Muscle layer of duodenum (tissue), 2 donors: ENCODE measurements around the gene CCDC97.

Experiments used
- H3K27ac ChIP-seq: one replicate; pipeline ENCODE4 v1.7.0; 2013; ENCODE audit warnings: mild to moderate bottlenecking, low read length
- H3K27me3 ChIP-seq: one replicate; pipeline ENCODE4 v1.7.0; 2013; ENCODE audit warnings: low read depth, mild to moderate bottlenecking, control low read depth, low read length
- H3K36me3 ChIP-seq, 2 donors: one replicate each; pipeline ENCODE4 v1.7.0; 2013; ENCODE audit warnings: low read length in 2 of 2, control low read depth in 1 of 2, mild to moderate bottlenecking in 1 of 2; ENCODE audit not compliant: insufficient read depth in 2 of 2, control insufficient read depth in 1 of 2
- H3K4me1 ChIP-seq, 2 donors: one replicate each; pipeline ENCODE4 v1.7.0; 2013; ENCODE audit warnings: low read length in 2 of 2, mild to moderate bottlenecking in 2 of 2, control low read depth in 1 of 2, moderate library complexity in 1 of 2; ENCODE audit not compliant: insufficient read depth in 2 of 2, control insufficient read depth in 1 of 2
- H3K4me3 ChIP-seq, 2 donors: one replicate each; pipeline ENCODE4 v1.7.0; 2013; ENCODE audit warnings: low read length in 2 of 2, low read depth in 1 of 2, mild to moderate bottlenecking in 1 of 2
- H3K9me3 ChIP-seq, 2 donors: one replicate each; pipeline ENCODE4 v1.7.0; 2013; ENCODE audit warnings: low read length in 2 of 2, control low read depth in 1 of 2, mild to moderate bottlenecking in 1 of 2; ENCODE audit not compliant: control insufficient read depth in 1 of 2
- donor health status: healthy.

The CCDC97 gene

GRCh38 chr19:41310033-41310831 lies at the start of gene CCDC97:
Gene CCDC97 (plus strand): TSS chr19:41310172. CDS start chr19:41310311, 139 bp downstream.
- H3K4me3 ChIP-seq, result peak within 1 kb of the TSS; percentile 87 to 99
- H3K27ac ChIP-seq, result peak within 1 kb of the TSS; percentile 98
- peaks cover 27 to 44% of the 10 kb centered on the region in 2 donors for H3K36me3 ChIP-seq
- no peaks in the 10 kb centered on the region for H3K27me3 ChIP-seq
- H3K4me1 ChIP-seq, result peaks cover 19 to 52% of the 10 kb centered on the region in 2 donors
- no peaks in the 10 kb centered on the region for H3K9me3 ChIP-seq

- Histone ChIP-seq H3K27me3 (no peaks in the 10 kb centered on the region), H3K4me1 (peaks cover 4 to 18% of the 10 kb centered on the region in 2 donors), H3K4me3 (peak overlapping the region; percentile 72 to 88), H3K9me3 (no peaks in the 10 kb centered on the region), H3K27ac (peak overlapping the region; percentile 98), H3K36me3 (peaks cover 24 to 44% of the 10 kb centered on the region in 2 donors)
Measured at GRCh38 chr19:41261474-41262190, 48.3 kb upstream of the CCDC97 start.

GRCh38 chr19:41263042-41263849 lies 46.7 kb upstream of the CCDC97 start:
- Histone ChIP-seq H3K4me3 (peak overlapping the region; percentile 72 to 88), H3K36me3 (peaks cover 18 to 33% of the 10 kb centered on the region in 2 donors), H3K9me3 (no peaks in the 10 kb centered on the region), H3K4me1 (peaks cover 12 to 33% of the 10 kb centered on the region in 2 donors), H3K27me3 (no peaks in the 10 kb centered on the region), H3K27ac (peak overlapping the region; percentile 98)

GRCh38 chr19:41263850-41264580 lies 46.0 kb upstream of the CCDC97 start, which contains the start of gene HNRNPUL1:
Gene HNRNPUL1 (plus strand): TSS chr19:41264372. CDS start chr19:41264504, 132 bp downstream.
- Histone ChIP-seq H3K36me3 (peaks cover 19 to 33% of the 10 kb centered on the region in 2 donors), H3K27me3 (no peaks in the 10 kb centered on the region), H3K9me3 (no peaks in the 10 kb centered on the region), H3K27ac (peak within 1 kb of the TSS; percentile 98), H3K4me3 (peak within 1 kb of the TSS; percentile 86 to 90), H3K4me1 (peaks cover 12 to 33% of the 10 kb centered on the region in 2 donors)

GRCh38 chr19:41264581-41265394 lies 45.2 kb upstream of the CCDC97 start:
- peak overlapping the region; percentile 86 to 90 for H3K4me3 ChIP-seq
- H3K27ac ChIP-seq, result peak overlapping the region; percentile 82
- peaks cover 12 to 33% of the 10 kb centered on the region in 2 donors for H3K4me1 ChIP-seq
- H3K27me3 ChIP-seq, result no peaks in the 10 kb centered on the region
- H3K9me3 ChIP-seq, result no peaks in the 10 kb centered on the region
- peaks cover 20 to 33% of the 10 kb centered on the region in 2 donors for H3K36me3 ChIP-seq

GRCh38 chr19:41265395-41266153 lies 44.4 kb upstream of the CCDC97 start:
- Histone ChIP-seq H3K27me3 (no peaks in the 10 kb centered on the region), H3K27ac (peak overlapping the region; percentile 82), H3K9me3 (no peaks in the 10 kb centered on the region), H3K4me1 (peaks cover 12 to 33% of the 10 kb centered on the region in 2 donors), H3K36me3 (peaks cover 18 to 31% of the 10 kb centered on the region in 2 donors), H3K4me3 (peak overlapping the region; percentile 86 to 90)

GRCh38 chr19:41269055-41269454 lies 40.9 kb upstream of the CCDC97 start:
- Histone ChIP-seq H3K36me3 (peaks cover 52 to 60% of the 10 kb centered on the region in 2 donors), H3K4me3 (no peak overlapping the region), H3K27me3 (no peaks in the 10 kb centered on the region), H3K9me3 (no peaks in the 10 kb centered on the region), H3K4me1 (peaks cover 12 to 26% of the 10 kb centered on the region in 2 donors), H3K27ac (no peak overlapping the region)

- Histone ChIP-seq H3K36me3 (peaks cover 57 to 60% of the 10 kb centered on the region in 2 donors), H3K27ac (no peak overlapping the region), H3K4me3 (no peak overlapping the region), H3K27me3 (no peaks in the 10 kb centered on the region), H3K4me1 (peaks cover 12 to 26% of the 10 kb centered on the region in 2 donors), H3K9me3 (no peaks in the 10 kb centered on the region)
Measured at GRCh38 chr19:41269571-41269970, 40.4 kb upstream of the CCDC97 start.

GRCh38 chr19:41273076-41273475 lies 36.9 kb upstream of the CCDC97 start:
- H3K4me3 ChIP-seq, result no peak overlapping the region

More at GRCh38 chr19:41273076-41273475, 36.9 kb upstream of the CCDC97 start:
- H3K36me3 ChIP-seq, result peaks cover 78 to 91% of the 10 kb centered on the region in 2 donors
- H3K4me1 ChIP-seq, result peaks cover 0 to under 1% of the 10 kb centered on the region in 2 donors
- H3K27ac ChIP-seq, result no peak overlapping the region
- H3K27me3 ChIP-seq, result no peaks in the 10 kb centered on the region
- H3K9me3 ChIP-seq, result no peaks in the 10 kb centered on the region
